GM18951 (cell line): ENCODE results near the gene PLAAT3.

Experiments used
- POLR2A ChIP-seq: IDR thresholded peaks from 4 replicates; pipeline ENCODE4 v1.6.1; 2011; ENCODE audit warnings: mild to moderate bottlenecking; ENCODE audit not compliant: insufficient read length, insufficient read depth; ENCODE audit errors: extremely low read depth
- in situ Hi-C: fragments of 300-500 bp; cut with MboI; formaldehyde crosslinking; loops from one replicate; pipeline ENCODE4 v1.12.0; 2022; ENCODE audit warnings: low sequenced_read_pairs, mixed read lengths, inconsistent platforms; ENCODE audit not compliant: unreplicated experiment

The PLAAT3 gene

DNA sequence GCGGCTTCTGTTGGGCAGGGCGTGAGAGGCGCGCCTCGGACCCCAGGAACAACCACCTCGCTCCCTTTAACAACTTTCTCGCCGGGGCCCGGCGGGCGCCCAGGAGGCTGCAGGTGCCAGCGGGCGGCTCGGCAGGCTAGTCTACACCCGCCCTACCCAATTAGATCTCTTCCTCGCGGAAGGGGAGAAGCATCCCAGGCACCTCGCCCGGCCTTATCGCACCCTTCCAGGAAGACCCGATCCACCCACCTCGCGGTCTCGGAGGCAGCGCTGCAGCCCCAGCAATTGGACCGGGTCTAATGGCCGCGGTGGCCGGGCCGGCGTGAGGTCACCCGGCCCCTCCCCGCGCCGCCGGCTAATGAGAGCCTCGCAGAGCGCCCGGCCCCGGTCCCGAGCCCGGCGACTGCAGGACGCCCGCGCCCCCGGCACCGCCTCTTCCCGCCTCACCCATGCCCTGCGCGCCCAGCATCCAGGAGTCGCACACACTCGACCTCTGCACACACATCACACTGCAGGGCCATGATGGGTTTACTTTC, at the start of gene PLAAT3:
Gene PLAAT3, minus strand, starts transcription at position 298 of the 536 bp plus-strand sequence. CDS start 419 bp downstream, outside the sequence.
- TF ChIP-seq POLR2A = peak; percentile 38
- in situ Hi-C loops = no loop called here

DNA sequence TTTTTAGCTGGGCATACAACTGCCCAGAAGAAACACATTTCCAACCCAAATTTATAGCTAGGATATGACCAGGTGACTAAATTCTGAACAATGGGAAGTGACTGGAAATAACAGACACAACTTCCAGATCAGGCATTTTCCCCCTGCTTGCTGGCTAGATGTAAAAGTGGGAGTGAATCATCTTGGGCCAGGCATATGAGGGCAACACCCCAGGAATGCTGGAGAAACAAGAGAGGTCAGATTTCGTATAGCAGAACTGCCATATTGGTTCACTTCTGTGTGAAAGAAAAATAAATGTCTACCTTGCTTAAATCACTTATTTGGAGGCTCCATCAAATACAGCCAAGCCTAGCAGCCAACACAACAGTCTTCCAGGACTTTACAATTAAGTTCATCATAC, 49.6 kb upstream of the PLAAT3 start:
- in situ Hi-C loops = no loop called here
- no peak for TF ChIP-seq POLR2A

GRCh38 chr11:63660972-63661371, 46.7 kb upstream of the PLAAT3 start:
- no peak for TF ChIP-seq POLR2A
- in situ Hi-C loops = no loop called here

DNA sequence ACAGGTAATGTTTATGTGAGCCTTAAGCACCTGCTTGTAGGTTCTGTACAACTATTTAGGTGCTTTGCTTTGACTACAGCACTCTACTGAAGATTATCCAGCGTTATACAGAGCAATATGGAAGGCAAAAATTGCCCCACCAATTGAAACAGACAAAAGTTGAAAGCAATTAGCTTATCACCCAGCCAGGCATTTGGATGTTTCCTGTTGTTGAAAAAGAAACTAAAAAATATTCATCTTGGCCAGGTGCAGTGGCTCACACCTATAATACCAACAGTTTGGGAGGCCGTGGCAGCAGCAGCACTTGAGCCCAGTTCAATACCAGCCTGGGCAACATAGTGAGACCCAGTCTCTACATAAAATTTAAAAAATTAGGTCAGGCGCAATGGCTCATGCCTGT, 38.4 kb upstream of the PLAAT3 start:
- in situ Hi-C loops = no loop called here
- TF ChIP-seq POLR2A = no peak

DNA sequence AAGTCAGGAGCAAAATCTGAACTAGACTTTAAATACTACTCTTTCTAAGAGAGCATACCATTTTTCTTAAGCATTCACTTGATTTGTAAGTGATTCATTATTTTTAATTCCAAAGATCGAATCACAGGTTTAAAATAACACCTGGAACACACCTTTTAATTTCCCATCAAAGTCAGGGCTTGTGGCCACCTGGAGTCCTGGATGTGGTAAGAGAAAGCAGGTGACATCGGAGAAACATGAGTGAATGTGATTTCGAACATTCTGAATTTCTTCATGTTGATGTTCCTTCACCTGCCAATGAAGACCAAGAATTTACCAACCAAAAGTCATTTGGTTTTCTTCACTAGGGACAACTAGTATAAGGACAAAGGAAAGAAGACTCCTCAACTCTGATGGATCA, 29.0 kb upstream of the PLAAT3 start:
- in situ Hi-C loops = no loop called here
- no peak for TF ChIP-seq POLR2A

DNA sequence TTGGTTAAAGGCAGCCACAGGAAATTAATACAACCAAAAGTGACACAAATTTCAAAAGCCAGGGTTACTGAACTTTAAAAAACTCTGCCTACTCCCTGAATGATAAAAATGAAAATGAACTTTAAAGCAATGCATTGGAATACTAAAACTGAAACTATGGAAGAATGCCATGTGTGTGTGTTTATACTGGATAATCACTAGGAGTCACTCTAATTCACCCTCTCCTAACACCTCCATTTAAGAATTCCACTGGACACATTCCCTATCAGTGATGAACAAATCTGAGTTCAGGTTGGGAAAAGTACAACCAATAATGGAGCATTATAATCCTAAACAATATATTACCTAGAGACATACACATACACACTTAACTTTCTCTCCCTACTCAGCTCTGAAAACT, 27.5 kb upstream of the PLAAT3 start:
- in situ Hi-C loops = no loop called here
- no peak for TF ChIP-seq POLR2A

- in situ Hi-C loops = loop anchor here (5.0 kb wide), 1 partner anchor 162 kb away; no protein-coding TSS in a partner anchor
These were observed 25.1 kb upstream of the PLAAT3 start for GRCh38 chr11:63639199-63639832.

GRCh38 chr11:63638436-63638835, 24.2 kb upstream of the PLAAT3 start:
- in situ Hi-C loops = loop anchor here (5.0 kb wide), 1 partner anchor 161 kb away; no protein-coding TSS in a partner anchor

More at GRCh38 chr11:63639199-63639832, 25.1 kb upstream of the PLAAT3 start:
- no peak for TF ChIP-seq POLR2A

DNA sequence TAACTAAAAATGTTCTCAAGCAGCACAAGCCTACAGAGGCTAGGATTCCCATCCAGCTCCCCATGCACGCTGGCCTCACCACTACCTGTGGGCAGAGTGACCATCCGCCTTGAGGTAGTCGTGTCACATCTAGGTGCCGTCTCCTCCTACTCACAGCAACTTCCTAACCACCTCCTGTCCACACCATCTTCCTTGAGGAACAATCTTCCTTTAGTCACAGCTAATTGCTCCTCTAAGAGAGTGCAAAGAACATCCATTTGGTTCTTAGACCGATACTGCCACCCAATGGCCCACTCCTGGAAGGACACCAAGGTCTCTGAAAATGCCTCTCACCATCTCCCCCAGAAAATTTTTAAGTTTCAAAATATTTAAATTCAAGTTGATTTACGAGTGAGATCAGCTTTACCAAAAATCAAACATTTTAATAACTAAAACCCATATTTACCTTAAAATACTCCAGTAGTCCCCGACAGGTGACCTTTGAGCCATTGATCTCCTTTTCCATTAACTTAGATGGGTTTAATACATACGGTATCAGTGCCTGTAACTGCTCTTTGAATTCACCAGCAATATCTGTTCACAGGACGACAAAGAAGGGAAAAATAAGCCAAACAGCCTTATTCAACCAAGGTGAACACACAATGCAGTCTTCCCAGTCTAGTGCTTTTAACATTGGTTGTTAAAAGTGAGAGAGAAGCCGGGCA, 21.7 kb upstream of the PLAAT3 start:
- in situ Hi-C loops = loop anchor here (5.0 kb wide), 1 partner anchor 159 kb away; no protein-coding TSS in a partner anchor

DNA sequence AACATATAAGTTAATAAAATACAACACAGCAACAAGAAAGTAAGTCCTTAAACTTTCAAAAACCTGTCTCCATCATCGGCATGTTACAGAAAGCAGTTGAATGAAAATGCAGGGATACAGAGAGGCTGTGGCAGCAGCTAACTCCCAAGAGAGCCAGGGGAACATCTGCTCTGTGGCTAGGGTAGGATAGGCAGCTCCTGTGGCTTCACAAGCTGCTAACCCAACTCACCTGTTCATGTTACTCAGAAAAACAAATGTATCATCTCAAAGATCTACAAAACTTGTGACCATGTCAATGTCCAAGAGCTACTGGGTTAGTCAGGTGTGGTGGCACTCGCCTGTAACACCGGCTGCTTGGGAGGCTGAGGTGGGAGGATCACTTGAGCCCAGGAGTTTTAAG, 15.2 kb upstream of the PLAAT3 start:
- in situ Hi-C loops = no loop called here
- TF ChIP-seq POLR2A = no peak

More for the DNA sequence above, 21.7 kb upstream of the PLAAT3 start:
- no peak for TF ChIP-seq POLR2A

- no peak for TF ChIP-seq POLR2A
These were observed 9.4 kb upstream of the PLAAT3 start for GRCh38 chr11:63623513-63624140.

DNA sequence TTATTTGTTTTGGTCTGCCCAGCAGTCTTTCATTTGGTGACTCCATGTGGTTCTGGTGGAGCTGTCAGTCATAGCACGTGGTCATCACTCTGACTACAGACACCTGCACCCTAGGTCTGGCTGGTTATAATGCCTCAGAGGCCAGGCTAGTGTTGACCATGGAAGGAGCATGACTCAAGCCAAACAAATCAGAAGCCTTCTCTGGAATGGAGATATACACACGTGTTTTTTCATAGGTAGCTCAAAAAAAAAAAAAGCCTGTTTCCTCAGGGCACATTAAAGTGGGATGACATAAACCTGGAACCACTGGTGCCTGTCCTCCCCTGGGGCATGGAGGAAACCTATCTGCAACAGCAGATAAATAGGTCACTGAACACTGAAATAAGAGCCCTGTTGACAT, 8.1 kb upstream of the PLAAT3 start:
- in situ Hi-C loops = no loop called here
- TF ChIP-seq POLR2A = no peak

More at GRCh38 chr11:63623513-63624140, 9.4 kb upstream of the PLAAT3 start:
- in situ Hi-C loops = no loop called here

GRCh38 chr11:63621071-63621470, 6.8 kb upstream of the PLAAT3 start:
- TF ChIP-seq POLR2A = no peak
- in situ Hi-C loops = no loop called here
